ENCODE data around the gene CELF4.

DNA sequence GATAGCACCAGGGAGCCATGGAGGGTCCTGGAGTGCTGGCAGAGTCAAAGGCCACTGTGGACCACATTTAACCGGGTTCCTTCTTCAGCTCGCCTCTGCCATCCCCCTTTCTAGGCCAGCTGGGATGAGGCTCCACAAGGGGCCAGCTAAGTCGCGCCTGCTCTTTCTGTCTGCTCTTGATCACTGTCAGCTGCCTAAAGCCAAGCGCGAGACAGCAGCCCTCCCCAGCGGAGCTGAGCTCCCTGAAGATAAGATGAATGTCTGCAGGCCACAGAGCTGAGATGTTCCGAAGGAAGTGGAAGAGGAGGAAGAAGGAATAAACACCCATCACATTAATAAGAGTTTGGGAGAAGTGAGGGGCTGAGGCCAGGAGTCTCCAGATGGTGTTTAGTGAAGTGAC is 99.6 kb downstream of the CELF4 start:
- TF ChIP-seq CTCF (IDR thresholded peaks at IDR 0.05) (no peak), POLR2AphosphoS5 (IDR thresholded peaks at IDR 0.05) (no peak), POLR2A (IDR thresholded peaks at IDR 0.05) (no peak), EP300 (IDR thresholded peaks at IDR 0.05) (no peak)
